Activated CD8-positive, alpha-beta memory T cell treated with anti-CD3 and anti-CD28 coated beads for 24 hours (primary cell): ENCODE measurements around the gene CXCR3.
"Not testable (repeated sequence)": the region's sequence is repeated elsewhere in the genome, so short reads cannot be mapped to it uniquely, and the experiment has no call there.

Experiments
- DNase-seq: peaks from one replicate; pipeline ENCODE4 v3.0.0-alpha.2; 2020

Gene CXCR3

GRCh38 chrX:71607488-71607887 is 10.8 kb downstream of the CXCR3 start:
- DNase-seq, result no peak

GRCh38 chrX:71606536-71607216 is 11.6 kb downstream of the CXCR3 start:
- peak; percentile 64 for DNase-seq

- DNase-seq, result no peak
These were observed 13.3 kb downstream of the CXCR3 start for GRCh38 chrX:71604796-71605568.

GRCh38 chrX:71604141-71604540 is 14.2 kb downstream of the CXCR3 start:
- no peak for DNase-seq

- DNase-seq, result no peak
These were observed 14.7 kb downstream of the CXCR3 start for GRCh38 chrX:71603618-71604017.

- peak; percentile 26 for DNase-seq
These were observed 18.3 kb downstream of the CXCR3 start for GRCh38 chrX:71599965-71600364.

GRCh38 chrX:71593210-71593609 is 25.1 kb downstream of the CXCR3 start:
- DNase-seq, result peak; percentile 19

- DNase-seq, result no peak
These were observed 31.4 kb downstream of the CXCR3 start for GRCh38 chrX:71586929-71587328.

- DNase-seq, result no peak
These were observed 37.1 kb downstream of the CXCR3 start for GRCh38 chrX:71581210-71581609.

GRCh38 chrX:71579990-71580380 is 38.3 kb downstream of the CXCR3 start:
- no peak for DNase-seq

- DNase-seq, result no peak
These were observed 38.9 kb downstream of the CXCR3 start for GRCh38 chrX:71579136-71579989.

GRCh38 chrX:71578253-71579135 is 39.8 kb downstream of the CXCR3 start, which contains the start of gene GCNA:
Gene GCNA (plus strand): TSS chrX:71578437. CDS start chrX:71580822, 2,385 bp downstream.
- no peak for DNase-seq

GRCh38 chrX:71577682-71578081 is 40.6 kb downstream of the CXCR3 start:
- DNase-seq, result no peak

- DNase-seq, result no peak
These were observed 44.7 kb downstream of the CXCR3 start for GRCh38 chrX:71573590-71573989.

GRCh38 chrX:71571390-71571789 is 46.9 kb downstream of the CXCR3 start:
- DNase-seq, result not testable (repeated sequence)
